Posterior vena cava (tissue), 2 donors: ENCODE data around the gene FEN1. TPM values are rescaled to one million over a fixed set of nuclear protein-coding genes. Genes with fewer than 3 reads are reported as not detected.

Experiments
- DNase-seq: peaks from one replicate; pipeline ENCODE4 v3.0.0-alpha.2; 2020; ENCODE audit warnings: low spot score
- intact Hi-C, 2 donors: fragments of 100-400 bp; cut with DNase I; formaldehyde crosslinking; loops; one replicate each; pipeline versions ENCODE4 v1.14.1 to v1.14.2; 2022 to 2023
- long read RNA-seq, 2 donors: library from polyadenylated mRNA; unstranded; transcript quantifications; one replicate each; pipeline ENCODE4 v2.0.0, GENCODE V29; 2020 to 2021
- total RNA-seq, 2 donors: library from RNA; stranded (reverse); fragmentation: NEBNext Ultra II Directional; extraction: Animal tissue kit (Norgen Biotek cat#: 25700); gene quantifications; one replicate each; pipeline ENCODE4 v1.2.1, GENCODE V29; 2021
- donor health status: DM: yes; HTN: yes; CAD: no.
- donor health status: DM: yes; HTN: yes; CAD: no.

FEN1 gene, protein sequence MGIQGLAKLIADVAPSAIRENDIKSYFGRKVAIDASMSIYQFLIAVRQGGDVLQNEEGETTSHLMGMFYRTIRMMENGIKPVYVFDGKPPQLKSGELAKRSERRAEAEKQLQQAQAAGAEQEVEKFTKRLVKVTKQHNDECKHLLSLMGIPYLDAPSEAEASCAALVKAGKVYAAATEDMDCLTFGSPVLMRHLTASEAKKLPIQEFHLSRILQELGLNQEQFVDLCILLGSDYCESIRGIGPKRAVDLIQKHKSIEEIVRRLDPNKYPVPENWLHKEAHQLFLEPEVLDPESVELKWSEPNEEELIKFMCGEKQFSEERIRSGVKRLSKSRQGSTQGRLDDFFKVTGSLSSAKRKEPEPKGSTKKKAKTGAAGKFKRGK
- total RNA-seq, result 1 to 10 TPM; 4.6 to 6.0 TPM
- long read RNA-seq, donor 1, partial matches to known transcripts, result 0 of 2 reads
- long read RNA-seq, donor 1, other reads (novel, unspliced or antisense), result 0 of 2 reads
- long read RNA-seq, donor 2, transcript FEN1-201 (2 exons, 2,296 nt), result major isoform, 39 of 39 reads
- long read RNA-seq, donor 2, partial matches to known transcripts, result 0 of 39 reads
- long read RNA-seq, donor 2, other reads (novel, unspliced or antisense), result 0 of 39 reads

DNA sequence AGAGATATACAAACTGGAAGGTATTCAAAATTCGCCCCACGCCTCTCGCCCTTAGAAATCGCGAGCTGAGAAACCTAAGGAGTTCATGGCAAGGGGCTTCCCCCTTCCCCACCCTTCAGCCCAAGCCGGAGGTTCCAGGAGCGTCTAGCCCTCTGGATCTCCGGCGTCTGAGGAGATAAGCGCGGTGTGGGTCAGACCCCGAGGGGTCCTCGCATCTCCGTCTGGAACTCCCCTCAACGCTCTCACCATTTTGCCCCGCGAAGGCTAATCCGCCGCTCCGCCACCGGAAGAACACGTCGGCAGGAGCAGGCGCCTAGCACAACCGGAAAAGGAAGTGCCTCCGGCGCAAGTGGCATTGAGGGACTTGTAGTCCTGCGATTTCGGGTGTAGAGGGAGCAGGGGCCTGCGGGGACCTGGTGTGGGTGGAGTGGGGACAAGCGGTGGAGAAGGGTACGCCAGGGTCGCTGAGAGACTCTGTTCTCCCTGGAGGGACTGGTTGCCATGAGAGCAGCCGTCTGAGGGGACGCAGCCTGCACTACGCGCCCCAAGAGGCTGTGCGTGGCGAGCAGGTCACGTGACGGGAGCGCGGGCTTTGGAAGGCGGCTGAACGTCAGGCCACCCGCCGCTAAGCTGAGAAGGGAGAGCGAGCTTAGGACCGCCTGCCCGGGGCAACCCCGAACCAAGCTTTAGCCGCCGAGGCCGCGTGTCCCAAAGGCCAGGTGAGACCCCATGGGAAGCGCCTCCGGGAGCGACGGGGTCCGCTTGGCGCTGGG lies at the start of gene FEN1, which contains the start of gene TMEM258:
TSS of gene FEN1 (plus strand) at position 602 of the 773 bp plus-strand sequence. CDS start 2,451 bp downstream, outside the sequence.
TSS of gene TMEM258 (minus strand) at position 290 of the 773 bp plus-strand sequence. CDS start at position 249, 41 bp downstream.
- intact Hi-C loops, result loop anchor here (5.0 to 10.0 kb wide), 3 partner anchors 162 to 315 kb away; partner anchors contain the start of gene BEST1 (in 1 of the 2)
- peak; percentile 97 for DNase-seq

- DNase-seq, result no peak
- intact Hi-C loops, result no loop called here
Measured at GRCh38 chr11:61743486-61744095, 49.1 kb upstream of the FEN1 start.

- intact Hi-C loops, result no loop called here
- DNase-seq, result no peak
Measured at GRCh38 chr11:61744181-61744580, 48.5 kb upstream of the FEN1 start.

- intact Hi-C loops, result no loop called here
Measured at GRCh38 chr11:61744609-61745156, 48.0 kb upstream of the FEN1 start.

DNA sequence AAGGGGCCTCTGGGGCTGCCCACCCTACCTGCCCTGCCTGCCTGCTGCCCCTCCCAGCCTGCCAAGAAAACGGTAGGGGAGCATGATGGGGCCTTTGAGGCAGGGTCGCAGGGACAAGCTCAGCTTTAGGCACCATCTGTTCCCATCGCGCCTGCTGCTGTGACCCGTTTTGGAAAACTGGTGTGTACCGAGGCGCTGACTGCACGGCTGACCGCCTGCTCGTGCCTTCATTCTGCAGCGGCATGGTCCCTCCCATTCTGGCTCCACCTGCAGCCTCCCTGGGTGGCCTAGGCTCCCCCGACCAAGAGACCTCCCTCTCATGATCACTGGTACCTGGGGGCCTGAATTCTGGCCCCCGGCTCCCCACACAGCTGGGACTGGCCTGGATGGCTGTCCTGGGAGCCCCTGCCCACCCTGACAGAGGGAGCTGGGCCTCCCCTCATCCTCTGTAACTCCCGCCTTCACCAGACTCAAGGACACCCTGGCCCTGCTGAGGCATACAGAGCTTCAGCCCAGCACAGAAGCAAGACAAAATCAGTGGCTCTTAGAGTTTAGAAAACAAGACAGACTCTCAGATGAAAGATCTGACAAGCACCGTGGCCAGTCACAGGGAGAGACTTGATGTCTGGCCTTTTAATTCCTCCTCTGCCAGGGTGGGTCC lies 46.8 kb upstream of the FEN1 start:
- intact Hi-C loops, result no loop called here
- no peak for DNase-seq

More at GRCh38 chr11:61744609-61745156, 48.0 kb upstream of the FEN1 start:
- DNase-seq, result no peak

- no peak for DNase-seq
- intact Hi-C loops, result no loop called here
Measured at GRCh38 chr11:61746442-61747191, 46.1 kb upstream of the FEN1 start.

DNA sequence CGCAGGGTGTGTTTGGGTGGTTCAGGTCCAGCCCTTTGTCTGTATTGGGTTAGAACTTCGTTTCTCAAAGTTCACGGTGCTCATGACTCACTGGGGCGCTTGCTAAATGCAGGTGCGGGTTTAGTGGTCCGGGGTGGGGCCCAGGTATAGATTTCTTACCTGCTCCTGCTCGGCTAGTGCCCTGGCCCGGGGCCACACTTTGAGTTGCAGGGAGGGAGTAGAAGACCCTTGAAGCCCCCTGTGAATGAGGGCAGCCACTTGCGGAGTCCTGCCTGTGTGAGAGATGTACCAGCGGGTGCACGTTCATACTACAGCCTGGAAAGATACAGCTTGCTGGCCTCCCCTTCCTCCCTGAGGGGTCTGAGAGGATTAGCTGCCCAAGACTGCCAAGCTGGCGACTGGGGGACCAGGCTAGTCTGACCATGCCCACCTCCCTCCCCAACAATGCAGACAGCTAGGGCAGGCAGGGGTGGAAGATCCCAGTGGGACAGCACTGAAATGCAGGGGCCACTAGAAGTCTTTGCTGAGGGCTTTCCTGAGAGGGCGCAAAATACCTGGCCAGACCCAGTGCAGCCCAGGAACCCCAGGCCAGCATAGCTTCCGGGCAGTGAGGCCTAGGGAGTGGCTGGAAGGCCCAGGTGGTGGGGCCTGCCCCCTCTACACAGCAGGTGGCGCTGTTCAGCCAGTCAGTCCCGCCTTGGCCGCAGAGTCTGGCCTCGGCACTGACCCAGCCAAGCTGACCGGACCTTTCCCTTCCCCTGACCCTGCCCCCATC lies 45.3 kb upstream of the FEN1 start:
- peak; percentile 92 for DNase-seq
- intact Hi-C loops, result no loop called here

DNA sequence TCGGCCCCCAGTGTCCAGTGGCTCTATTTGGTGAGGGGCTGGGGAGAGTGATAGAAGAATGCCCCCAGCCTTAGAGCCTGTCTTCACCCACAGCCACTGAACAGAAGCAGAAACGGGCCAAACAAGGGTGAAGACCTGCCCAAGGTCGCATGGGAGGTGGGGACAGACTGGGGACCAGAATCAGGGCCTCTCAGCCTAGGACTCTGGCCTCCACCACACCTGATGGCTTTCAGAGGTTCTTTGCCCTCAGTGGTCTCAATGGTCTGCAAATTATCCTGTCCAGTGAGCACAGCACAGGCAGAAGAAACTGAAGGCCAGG lies 44.8 kb upstream of the FEN1 start:
- DNase-seq, result no peak
- intact Hi-C loops, result no loop called here

- intact Hi-C loops, result no loop called here
- DNase-seq, result no peak
Measured at GRCh38 chr11:61749591-61750217, 43.0 kb upstream of the FEN1 start.

GRCh38 chr11:61750631-61751273 lies 42.0 kb upstream of the FEN1 start:
- DNase-seq, result no peak
- intact Hi-C loops, result no loop called here

- intact Hi-C loops, result no loop called here
- DNase-seq, result no peak
Measured at GRCh38 chr11:61751384-61751783, 41.3 kb upstream of the FEN1 start.

DNA sequence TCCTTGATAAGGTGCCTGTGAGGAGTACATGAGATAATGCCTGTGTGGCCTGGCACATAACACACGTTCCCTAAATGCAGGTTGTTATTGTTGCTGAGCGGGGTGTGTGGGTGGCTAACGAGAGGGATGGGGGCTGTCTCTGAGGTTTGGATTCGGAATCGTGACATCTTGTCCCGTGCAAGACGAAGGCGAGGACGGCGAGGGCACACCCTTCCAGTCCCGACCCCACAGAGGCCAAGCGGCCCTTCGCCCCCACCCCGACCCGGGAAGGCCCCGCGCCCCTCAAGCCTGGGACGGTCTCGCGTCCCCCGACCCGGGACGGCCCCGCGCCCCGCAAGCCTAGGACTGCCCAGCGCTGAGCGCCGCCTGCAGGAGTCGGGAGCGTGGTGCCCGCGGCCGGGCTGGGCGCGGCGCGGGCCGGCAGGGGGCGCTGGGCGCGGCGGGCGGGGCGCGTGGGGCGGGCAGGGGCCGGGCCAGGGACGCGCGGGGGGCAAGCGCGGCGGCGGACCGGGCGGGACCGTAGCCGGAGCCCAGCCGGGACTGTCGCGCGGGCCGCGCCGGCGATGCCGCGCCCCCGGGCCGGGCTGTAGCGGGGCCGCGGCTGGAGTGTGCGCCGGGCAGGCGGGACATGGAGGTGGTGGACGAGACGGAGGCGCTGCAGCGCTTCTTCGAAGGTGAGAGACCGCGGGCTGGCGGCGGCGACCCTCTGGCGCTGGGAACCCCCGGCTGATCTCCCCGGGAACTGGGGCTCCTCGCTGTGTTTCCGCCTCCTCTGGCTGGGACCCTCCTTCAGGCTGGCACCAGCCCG lies 40.4 kb upstream of the FEN1 start, which contains the start of gene MYRF:
TSS of gene MYRF (plus strand) at position 520 of the 808 bp plus-strand sequence. CDS start at position 629, 109 bp downstream.
- DNase-seq, result no peak
- intact Hi-C loops, result no loop called here

DNA sequence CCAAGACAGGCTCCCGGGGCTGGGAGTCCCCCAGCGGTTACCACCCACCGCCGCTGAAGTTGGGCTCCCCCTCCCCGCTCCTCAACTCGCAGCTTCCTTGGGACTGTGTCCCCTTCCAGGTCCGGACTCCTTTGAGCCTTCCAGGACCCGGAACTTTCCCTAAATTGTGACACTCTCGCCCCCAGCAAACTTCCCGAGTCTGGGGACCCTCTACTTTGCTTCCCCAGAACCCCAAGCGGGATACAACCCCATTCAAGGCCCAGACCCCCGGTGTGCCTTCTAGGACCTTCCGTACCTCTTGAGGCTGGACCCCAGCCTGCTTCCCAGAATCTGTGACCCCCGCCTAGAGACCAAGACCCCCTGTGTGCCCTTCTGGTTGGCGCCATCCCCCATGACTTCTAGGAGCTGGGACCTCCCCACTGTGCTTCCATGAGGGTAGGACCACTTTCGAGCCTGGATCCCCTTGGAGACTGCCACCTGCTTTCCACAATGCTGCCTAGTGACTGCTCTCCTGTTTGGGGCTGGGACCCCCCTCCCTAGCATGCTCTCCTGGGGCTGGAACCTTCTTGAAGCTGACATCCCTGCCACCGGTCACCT lies 39.7 kb upstream of the FEN1 start:
- intact Hi-C loops, result no loop called here
- DNase-seq, result no peak

DNA sequence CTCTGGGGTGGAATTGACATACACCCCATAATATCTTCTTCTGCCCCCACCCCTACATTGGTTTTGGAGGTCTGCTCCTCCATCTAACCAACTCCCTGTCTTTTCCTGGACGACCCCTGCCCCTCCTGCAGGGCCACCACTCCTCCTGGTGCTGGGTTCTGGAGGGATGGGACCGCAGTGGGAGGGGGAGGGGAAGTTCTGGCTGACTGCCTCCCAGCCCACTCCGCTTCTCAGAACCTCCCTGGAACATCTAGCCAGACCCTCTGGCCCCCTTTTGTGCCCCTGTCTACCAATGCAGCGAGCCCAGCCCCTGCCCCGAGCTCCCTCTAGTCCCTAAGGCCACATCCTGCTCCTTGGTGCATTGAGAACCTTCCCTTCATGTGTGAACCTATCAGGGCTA lies 39.0 kb upstream of the FEN1 start:
- no peak for DNase-seq
- intact Hi-C loops, result no loop called here
